ENCODE measurements around the gene ZBTB21. TPM values are rescaled to one million over a fixed set of nuclear protein-coding genes. Genes with fewer than 3 reads are reported as not detected.

Gene ZBTB21
- total and polyA plus RNA-seq, 2 of the 8 experiments (the other 6 are each of a cell fraction or from before 2014, with no cell fraction given): 3.9 to 17.8 TPM

GRCh38 chr21:41961753-41962152 lies 48.4 kb downstream of the ZBTB21 start:
- H2BK20ac ChIP-seq (ENCODE audit: low read length): no peak overlapping the region
- POLR2A ChIA-PET (ENCODE audit: partially characterized antibody): interaction anchor here (2.1 kb wide), 2 partner anchors 9 to 82 kb away, joined by 7 to 10 read pairs; partner anchors contain the start of gene PRDM15
- H4K91ac ChIP-seq (replicated peaks; ENCODE audit: insufficient read length, low read length): no peak overlapping the region
- H3K9me3 ChIP-seq (ENCODE audit: insufficient read depth in 2 of 2, low read depth in 1 of 2, low read length in 1 of 2): no peaks in the 10 kb centered on the region
- H3K4me1 ChIP-seq (replicated peaks in 1 of 4; ENCODE audit: control insufficient read depth in 3 of 4, insufficient read depth in 4 of 4, low read length in 3 of 4): peaks cover 1 to 5% (median 3%) of the 10 kb centered on the region in 4 experiments; a peak in 5 of 7 replicates
- no peaks in the 10 kb centered on the region for H3K27me3 ChIP-seq (replicated peaks in 1 of 4; ENCODE audit: control insufficient read depth in 3 of 4, extremely low read depth in 1 of 4, insufficient read depth in 3 of 4, low read length in 3 of 4)
- no peak overlapping the region for H3K4me2 ChIP-seq (ENCODE audit: insufficient read depth in 1 of 2, low read depth in 2 of 2, low read length in 2 of 2)
- no peak overlapping the region for H2AFZ ChIP-seq (ENCODE audit: low read length)
- H3K4ac ChIP-seq (replicated peaks; ENCODE audit: insufficient read length, low read depth, low read length): no peak overlapping the region
- H4K8ac ChIP-seq (ENCODE audit: extremely low read depth, insufficient read depth, low read length): peak overlapping the region; percentile 29; the same call in 1 of the 2 replicates
- FAIRE-seq: no peak
- H4K20me1 ChIP-seq (replicated peaks in 1 of 2; ENCODE audit: control insufficient read depth in 1 of 2, insufficient read depth in 2 of 2, low read length in 2 of 2): no peaks in the 10 kb centered on the region
- CTCF ChIA-PET (ENCODE audit: partially characterized antibody): interaction anchor here (1.0 to 2.6 kb wide), 3 partner anchors 28 to 156 kb away, joined by 4 to 8 read pairs (median 4); no protein-coding TSS in a partner anchor
- no peaks in the 10 kb centered on the region for H3K23me2 ChIP-seq (ENCODE audit: low read depth, low read length)
- no peak for DNase-seq (ENCODE audit: low read depth in 1 of 2, low spot score in 2 of 2)
- H3K27ac ChIP-seq (ENCODE audit: low read depth, low read length): no peak overlapping the region
- H2BK15ac ChIP-seq (ENCODE audit: low read length): no peak overlapping the region
- H3K56ac ChIP-seq (replicated peaks; ENCODE audit: insufficient read length, low read depth, low read length): no peak overlapping the region
- WGBS, 2 experiments (ENCODE audit: extremely low coverage in 1 of 2, insufficient coverage in 1 of 2, insufficient read length in 1 of 2, insufficient replicate concordance in 2 of 2, low coverage in 1 of 2, low lambda C conversion rate in 2 of 2, missing lambda C conversion rate in 1 of 2): 57% methylated on average over 8 of the region's 8 CpGs; no CpG with 5 or more reads in 1 of the 2 experiments
- no peaks in the 10 kb centered on the region for H3K79me2 ChIP-seq (ENCODE audit: control insufficient read depth in 1 of 2, insufficient read depth in 2 of 2, low read length in 2 of 2)
- H3K79me1 ChIP-seq (ENCODE audit: low read depth, low read length): no peaks in the 10 kb centered on the region
- no peak overlapping the region for H3K14ac ChIP-seq (ENCODE audit: insufficient read length)
- H2AK5ac ChIP-seq (ENCODE audit: low read depth, low read length): no peak overlapping the region
- H2BK12ac ChIP-seq (ENCODE audit: low read depth, low read length): no peak overlapping the region
- no peak overlapping the region for H3K4me3 ChIP-seq (ENCODE audit: extremely low read depth in 1 of 4, insufficient read depth in 2 of 4, low read depth in 3 of 4, low read length in 4 of 4)
- no peak overlapping the region for H3K9ac ChIP-seq (replicated peaks in 1 of 4; ENCODE audit: extremely low read depth in 1 of 4, low read depth in 3 of 4, low read length in 3 of 4)
- no peak overlapping the region for H3K23ac ChIP-seq (ENCODE audit: insufficient read length)
- TF ChIP-seq CHD2 (IDR thresholded peaks at IDR 0.05; ENCODE audit: low read length) (no peak), NRF1 (IDR thresholded peaks at IDR 0.05; ENCODE audit: low read depth, low read length) (no peak), SP1 (IDR thresholded peaks at IDR 0.05; ENCODE audit: low read depth, low read length) (no peak), NANOG (IDR thresholded peaks at IDR 0.05; ENCODE audit: insufficient read depth, low read depth, low read length, poor library complexity, severe bottlenecking) (no peak), YY1 (IDR thresholded peaks at IDR 0.05; ENCODE audit: low read depth, low read length) (no peak), E2F6 (IDR thresholded peaks at IDR 0.05) (no peak), RFX5 (IDR thresholded peaks at IDR 0.05; ENCODE audit: borderline replicate concordance, low read depth, low read length) (no peak), CBX8 (IDR thresholded peaks at IDR 0.05; ENCODE audit: borderline replicate concordance, low read depth, low read length) (no peak), TBP (IDR thresholded peaks at IDR 0.05; ENCODE audit: low read depth, low read length) (no peak), SIRT6 (IDR thresholded peaks at IDR 0.05; ENCODE audit: low read length) (no peak), TEAD4 (IDR thresholded peaks at IDR 0.05; ENCODE audit: low read depth, low read length) (no peak)
- no peaks in the 10 kb centered on the region for H3K36me3 ChIP-seq (ENCODE audit: control insufficient read depth in 2 of 4, insufficient read depth in 4 of 4, low read length in 3 of 4)
- no peak overlapping the region for H4K5ac ChIP-seq (ENCODE audit: insufficient read length, low read depth, low read length)
- H2BK120ac ChIP-seq (replicated peaks; ENCODE audit: low read depth, low read length): no peak overlapping the region
- H3K18ac ChIP-seq (ENCODE audit: extremely low read depth, low read length): no peak overlapping the region
- no peak overlapping the region for H2BK5ac ChIP-seq (ENCODE audit: low read depth, low read length)
